Measurements from ENCODE around the gene SYNDIG1.

DNA sequence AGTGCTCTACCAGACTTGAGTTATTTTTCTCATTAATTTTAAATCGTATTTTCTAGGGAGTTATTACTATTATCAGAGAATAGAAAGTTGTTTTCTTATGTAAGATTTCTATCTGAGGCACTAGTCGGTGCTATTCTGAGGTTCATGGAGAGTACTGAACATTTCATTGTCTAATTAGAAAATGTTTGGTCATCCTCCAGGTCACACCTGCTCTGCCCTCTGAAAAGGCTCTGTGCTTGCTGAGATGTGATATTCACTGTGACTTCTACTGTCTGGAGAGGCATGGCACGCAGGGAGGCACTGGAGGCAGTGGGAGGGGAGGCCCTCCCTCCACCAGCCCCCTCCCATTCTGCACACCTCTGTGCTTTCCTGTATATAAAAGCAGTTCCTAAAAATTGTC is 3.0 kb downstream of the SYNDIG1 start:
- TF ChIP-seq CTCF (IDR thresholded peaks at IDR 0.05) (no peak), POLR2A (IDR thresholded peaks at IDR 0.05) (no peak)
